ENCODE results near the gene PPM1L.

The PPM1L gene

GRCh38 chr3:160841455-160841854 lies 85.4 kb downstream of the PPM1L start:
- DNase-seq (ENCODE audit: low spot score), result no peak
- TF ChIP-seq CTCF (IDR thresholded peaks at IDR 0.05; ENCODE audit: extremely low read depth, missing control alignments), result no peak

GRCh38 chr3:160842021-160843005 lies 86.3 kb downstream of the PPM1L start:
- TF ChIP-seq CTCF (IDR thresholded peaks at IDR 0.05; ENCODE audit: extremely low read depth, missing control alignments), result no peak
- DNase-seq (ENCODE audit: low spot score), result no peak

- no peak for TF ChIP-seq CTCF (IDR thresholded peaks at IDR 0.05; ENCODE audit: extremely low read depth, missing control alignments)
- DNase-seq (ENCODE audit: low spot score), result no peak
Observed at GRCh38 chr3:160851629-160852210, 95.7 kb downstream of the PPM1L start.

GRCh38 chr3:160852856-160853255 lies 96.8 kb downstream of the PPM1L start:
- TF ChIP-seq CTCF (IDR thresholded peaks at IDR 0.05; ENCODE audit: extremely low read depth, missing control alignments), result no peak
- no peak for DNase-seq (ENCODE audit: low spot score)

- DNase-seq (ENCODE audit: low spot score), result no peak
- TF ChIP-seq CTCF (IDR thresholded peaks at IDR 0.05; ENCODE audit: extremely low read depth, missing control alignments), result no peak
Observed at GRCh38 chr3:160856450-160856849, 100.4 kb downstream of the PPM1L start.

GRCh38 chr3:160857476-160858119 lies 101.6 kb downstream of the PPM1L start:
- DNase-seq (ENCODE audit: low spot score), result no peak
- no peak for TF ChIP-seq CTCF (IDR thresholded peaks at IDR 0.05; ENCODE audit: extremely low read depth, missing control alignments)

- DNase-seq (ENCODE audit: low spot score), result no peak
- no peak for TF ChIP-seq CTCF (IDR thresholded peaks at IDR 0.05; ENCODE audit: extremely low read depth, missing control alignments)
Observed at GRCh38 chr3:160860346-160860745, 104.3 kb downstream of the PPM1L start.
